Testis (tissue), 2 donors: ENCODE measurements around the gene FARS2.

Source experiments
- CTCF ChIP-seq, 3 experiments: fragments of 450-650 bp in 2 of 3; fragments of 200-600 bp in 1 of 3; sonication (generic) in 1 of 3; IDR thresholded peaks; one replicate each; pipeline ENCODE4 v1.5.1; 2016 to 2019; ENCODE audit warnings: antibody characterized with exemption in 3 of 3, mild to moderate bottlenecking in 2 of 3, moderate library complexity in 1 of 3
- POLR2A ChIP-seq: fragments of 450-650 bp; IDR thresholded peaks from one replicate; pipeline ENCODE4 v1.6.1; 2017; ENCODE audit warnings: antibody characterized with exemption, mild to moderate bottlenecking, moderate library complexity

- TF ChIP-seq CTCF (IDR thresholded peaks at IDR 0.05) (no peak), POLR2A (no peak)
Measured at GRCh38 chr6:5747379-5747778, 486.1 kb downstream of the FARS2 start.
